ELR (cell line): ENCODE data around the gene ABCC11.
A peak's percentile ranks its signal among the peaks of the same experiment; 100 is the strongest.
"Not testable (repeated sequence)": the region's sequence is repeated elsewhere in the genome, so short reads cannot be mapped to it uniquely, and the experiment has no call there.

Experiments used
- DNase-seq: peaks from one replicate; pipeline ENCODE4 v3.0.0-alpha.2; 2015; ENCODE audit warnings: low read depth

Gene ABCC11

GRCh38 chr16:48246066-48246465, 1.3 kb downstream of the ABCC11 start:
- DNase-seq, result no peak

DNA sequence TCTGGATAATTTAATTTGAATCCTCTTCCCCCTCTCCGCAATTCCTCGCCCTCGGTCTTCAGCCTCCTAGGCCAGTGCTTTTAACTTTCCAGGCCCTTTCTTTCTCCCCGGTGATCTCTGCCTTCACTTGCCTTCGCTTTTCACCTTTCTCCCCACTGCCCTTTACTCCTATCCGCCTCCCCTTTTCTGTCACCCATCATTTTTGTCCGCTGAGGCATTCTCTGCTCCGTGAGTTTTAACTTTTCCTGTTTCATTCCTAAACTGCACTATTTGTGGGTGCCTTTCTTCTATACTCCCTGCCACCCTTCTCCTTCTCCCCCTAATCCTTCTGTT, 2.5 kb downstream of the ABCC11 start:
- DNase-seq, result peak; percentile 22

DNA sequence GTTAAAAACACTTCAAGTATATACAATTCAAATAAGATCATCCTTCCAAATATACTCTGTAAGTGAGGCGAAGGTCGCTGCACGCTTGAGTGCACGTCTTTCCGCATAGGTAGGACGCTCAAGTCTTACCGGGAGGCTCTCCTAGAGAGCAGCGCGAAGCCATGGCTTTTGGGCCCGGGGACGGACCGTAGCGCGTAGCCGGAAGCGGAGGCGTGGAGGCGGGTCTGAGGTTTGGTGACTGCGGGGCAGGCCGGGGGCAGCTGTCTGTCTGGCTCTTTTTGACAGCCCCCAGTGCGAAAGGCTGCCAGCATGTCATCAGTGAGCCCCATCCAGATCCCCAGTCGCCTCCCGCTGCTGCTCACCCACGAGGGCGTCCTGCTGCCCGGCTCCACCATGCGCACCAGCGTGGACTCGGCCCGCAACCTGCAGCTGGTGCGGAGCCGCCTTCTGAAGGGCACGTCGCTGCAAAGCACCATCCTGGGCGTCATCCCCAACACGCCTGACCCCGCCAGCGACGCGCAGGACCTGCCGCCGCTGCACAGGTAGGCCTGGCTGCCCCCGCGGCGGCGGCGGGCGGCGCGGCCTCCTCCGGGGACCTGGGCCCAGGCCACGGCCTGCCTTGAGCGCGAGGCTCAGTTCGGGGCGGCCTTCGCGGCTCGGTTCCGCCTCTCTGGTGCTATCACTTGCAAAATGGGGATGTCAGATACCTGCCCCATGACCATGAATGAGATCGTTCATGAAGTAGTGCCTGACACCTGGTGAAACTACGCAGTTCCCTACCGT, 3.1 kb downstream of the ABCC11 start, which contains the start of gene LONP2:
Gene LONP2 (plus strand): TSS at position 221 of the 783 bp plus-strand sequence. CDS start 89 bp downstream, at position 310.
- peak; percentile 92 for DNase-seq

- DNase-seq, result not testable (repeated sequence)
Measured at GRCh38 chr16:48240147-48240546, 7.2 kb downstream of the ABCC11 start.

DNA sequence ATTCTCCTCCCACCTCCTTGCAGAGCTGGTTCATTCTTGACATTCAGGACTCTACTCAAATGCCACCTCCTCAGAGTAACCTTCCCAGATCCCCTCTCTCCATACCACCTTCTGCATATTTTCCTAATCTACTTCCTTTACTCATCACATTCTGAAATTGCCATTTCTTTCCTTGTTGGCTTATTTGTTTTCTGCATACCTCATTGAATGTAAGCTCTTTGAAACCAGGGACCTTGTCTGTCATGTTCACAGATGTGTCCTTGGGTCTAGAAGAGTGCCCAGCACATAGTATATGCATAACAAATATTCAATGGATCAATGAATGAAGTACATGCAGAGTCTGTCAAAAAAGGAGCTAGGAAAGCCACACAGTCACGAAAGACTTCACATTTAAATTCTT, 11.1 kb downstream of the ABCC11 start:
- DNase-seq, result no peak

GRCh38 chr16:48235556-48236136, 11.7 kb downstream of the ABCC11 start:
- DNase-seq, result no peak

DNA sequence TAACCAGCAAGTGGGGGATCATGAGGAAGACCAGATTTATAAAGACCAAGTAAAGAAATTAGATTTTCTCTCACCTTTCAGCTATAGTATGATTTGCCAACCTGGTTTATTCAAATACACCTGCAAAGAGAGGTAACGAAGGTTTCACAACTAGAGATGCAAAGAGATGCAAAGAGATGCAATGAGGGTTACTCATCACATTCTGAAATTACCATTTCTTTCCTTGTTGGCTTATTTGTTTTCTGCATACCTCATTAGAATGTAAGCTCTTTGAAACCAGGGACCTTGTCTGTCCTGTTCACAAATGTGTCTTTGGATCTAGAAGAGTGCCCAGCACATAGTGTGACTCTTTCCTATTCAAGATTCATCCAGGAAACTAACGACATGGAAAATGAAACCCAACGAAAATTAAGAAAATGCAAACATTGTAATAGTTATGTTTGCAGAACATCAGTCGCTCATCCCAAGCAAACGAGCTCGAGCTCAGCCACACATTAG, 12.2 kb downstream of the ABCC11 start:
- no peak for DNase-seq

DNA sequence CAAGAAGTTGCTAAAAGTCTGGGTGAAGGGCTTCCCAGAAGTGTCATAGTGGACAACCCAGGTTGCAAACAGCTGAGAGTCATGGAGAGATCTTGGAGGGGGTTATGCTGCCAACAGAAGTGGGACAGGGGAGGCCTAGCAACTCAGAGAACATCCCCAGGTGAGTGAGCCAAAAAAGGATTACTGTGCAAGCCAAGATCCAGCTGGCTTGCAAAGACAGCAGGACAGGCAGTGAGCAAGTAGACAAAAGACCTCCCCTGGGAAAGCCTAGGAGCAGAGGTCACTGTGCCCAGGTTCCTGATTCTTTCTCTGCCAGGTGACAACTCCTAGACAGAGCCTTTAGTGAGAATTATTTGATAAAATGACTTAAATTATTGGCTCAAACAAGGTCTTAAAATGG, 12.7 kb downstream of the ABCC11 start:
- DNase-seq, result no peak

DNA sequence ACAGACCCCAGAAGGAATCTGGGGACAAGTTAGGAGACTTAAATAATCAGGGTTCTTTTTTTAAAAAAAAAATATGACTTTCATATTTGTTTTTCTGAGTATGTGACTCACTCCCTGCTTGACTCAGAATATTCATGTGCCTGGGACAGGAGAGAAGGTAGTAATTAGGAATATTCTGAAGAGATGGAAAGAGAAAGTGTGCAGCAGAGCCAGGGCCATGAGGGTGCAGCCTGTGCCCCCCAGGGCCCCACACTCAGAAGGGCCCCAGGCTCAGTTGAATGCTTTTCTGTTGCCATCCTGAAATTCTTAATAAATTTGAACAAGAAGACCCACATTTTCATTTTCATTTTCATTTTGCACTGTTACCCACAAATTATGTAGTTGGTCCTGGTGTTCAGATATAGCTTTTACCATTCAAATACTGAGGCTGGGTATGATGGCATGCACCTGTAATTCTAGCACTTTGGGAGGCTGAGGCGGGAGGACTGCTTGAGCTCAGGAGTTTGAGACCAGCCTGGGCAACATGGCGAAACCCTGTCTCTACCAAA, 14.8 kb downstream of the ABCC11 start:
- peak; percentile 67 for DNase-seq

DNA sequence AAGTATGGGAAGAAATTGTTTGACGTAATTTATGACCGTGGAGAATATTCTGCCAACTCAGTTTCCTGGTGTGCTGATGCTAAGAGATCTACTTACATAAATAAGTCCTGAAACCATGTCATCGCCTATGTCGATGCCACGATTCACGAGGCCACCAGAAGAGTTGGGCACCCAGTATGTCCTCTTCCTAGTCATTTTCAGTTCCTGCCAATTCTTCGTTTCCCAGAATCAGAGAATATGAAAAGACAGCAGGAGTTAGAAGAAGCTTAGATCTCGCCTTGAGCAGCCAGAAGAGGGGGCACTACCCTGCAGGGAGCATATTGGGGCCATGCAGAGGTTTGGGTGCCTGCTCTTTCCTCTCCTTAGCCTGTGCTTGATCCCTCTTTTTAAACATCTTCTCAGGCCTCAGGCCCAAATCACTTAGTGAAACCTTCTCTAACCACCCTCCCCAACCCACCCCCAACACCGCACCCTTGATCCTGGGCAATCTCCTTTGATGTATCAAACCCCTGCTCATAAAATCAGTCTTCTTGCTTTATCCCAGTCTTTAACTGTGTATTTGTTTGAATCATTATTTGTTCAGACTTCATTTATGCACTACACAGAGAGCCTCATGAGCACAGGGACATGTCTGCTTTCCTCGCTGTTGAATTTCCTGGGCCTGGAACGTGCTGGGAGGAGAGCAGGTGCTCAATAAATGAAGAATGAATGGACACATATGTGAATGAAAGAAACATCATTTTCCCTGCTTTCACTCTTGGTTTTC, 15.4 kb downstream of the ABCC11 start:
- DNase-seq, result peak; percentile 55

- DNase-seq, result peak; percentile 49
Measured at GRCh38 chr16:48225456-48225855, 21.9 kb downstream of the ABCC11 start.

DNA sequence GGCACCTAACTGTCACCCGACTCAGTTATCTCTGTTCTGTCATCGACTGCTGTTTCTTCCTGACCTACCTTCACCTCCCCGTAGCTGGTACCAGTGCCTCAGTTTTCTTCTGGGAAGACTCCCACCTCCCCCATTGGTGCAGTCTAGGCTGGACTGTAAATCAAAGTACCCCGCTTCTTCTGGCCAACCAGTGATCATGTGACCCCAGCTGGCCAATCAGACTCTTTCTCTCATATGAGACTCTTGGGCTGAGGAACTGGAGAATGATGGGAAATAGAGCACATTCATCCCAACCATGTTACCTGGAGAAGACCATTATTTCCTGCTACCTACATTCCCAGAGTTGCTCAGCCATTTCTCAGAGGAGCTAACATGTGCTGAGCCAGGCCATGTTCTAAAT, 23.8 kb downstream of the ABCC11 start:
- no peak for DNase-seq

DNA sequence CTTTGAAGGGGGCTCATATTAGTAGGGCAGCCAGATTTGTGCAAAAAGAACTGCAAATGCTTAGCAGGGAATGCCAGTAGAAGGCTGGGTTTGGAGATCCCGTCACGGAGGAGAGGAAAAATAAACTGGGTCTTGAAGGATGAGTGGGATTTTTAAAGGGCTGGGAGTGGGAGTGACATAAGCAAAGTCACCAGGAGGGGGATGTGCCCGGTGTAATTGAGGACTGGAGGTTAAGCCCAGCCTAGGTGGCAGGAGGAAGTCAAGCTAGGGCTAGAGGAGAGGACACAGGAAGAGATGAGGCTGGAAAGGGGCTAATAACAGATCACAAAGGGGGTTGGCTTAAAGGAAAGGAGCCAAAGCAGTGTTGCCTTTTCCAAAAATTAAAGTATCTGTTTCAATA, 26.4 kb downstream of the ABCC11 start:
- no peak for DNase-seq

- no peak for DNase-seq
Measured at GRCh38 chr16:48218473-48218872, 28.9 kb downstream of the ABCC11 start.

GRCh38 chr16:48217708-48218107, 29.6 kb downstream of the ABCC11 start:
- DNase-seq, result no peak

DNA sequence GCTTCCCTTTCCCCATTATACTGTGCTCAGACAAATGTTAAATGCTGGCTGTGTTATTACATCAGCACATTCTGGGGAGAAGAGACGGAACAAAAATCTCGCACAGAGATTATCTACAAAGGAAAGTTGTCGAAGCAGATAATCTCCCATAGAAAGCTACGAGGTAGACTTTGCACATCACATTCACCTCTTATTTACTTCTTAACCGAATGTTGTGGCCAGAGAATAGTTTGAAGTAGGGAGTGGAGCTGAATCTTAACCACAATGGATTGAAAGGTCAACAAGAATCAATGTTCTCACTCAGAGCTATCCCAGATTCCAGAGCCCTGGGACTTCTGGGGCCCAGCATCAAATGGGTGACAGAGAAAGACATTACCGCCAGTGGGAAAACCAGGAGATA, 31.6 kb downstream of the ABCC11 start:
- DNase-seq, result no peak

GRCh38 chr16:48212033-48212432, 35.3 kb downstream of the ABCC11 start:
- DNase-seq, result peak; percentile 24

DNA sequence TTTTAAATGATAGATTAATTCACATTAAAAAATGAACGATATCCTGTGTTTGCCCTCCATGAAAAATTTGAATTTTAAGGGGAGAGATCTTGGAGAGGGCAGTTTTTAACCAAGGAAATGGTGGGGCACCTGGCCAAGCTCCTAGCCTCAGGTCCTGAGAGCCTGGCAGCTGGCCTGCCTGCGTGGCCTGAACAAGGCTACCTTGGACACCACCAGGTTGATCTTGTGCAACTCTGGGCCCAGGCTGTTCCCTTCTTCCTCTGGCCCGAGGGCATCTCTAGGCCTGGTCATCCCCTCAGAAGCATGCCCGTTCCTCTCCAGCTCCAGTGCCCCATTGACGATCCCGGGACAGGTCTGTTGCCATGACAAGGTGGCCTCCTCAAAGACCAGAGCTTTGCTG, 36.6 kb downstream of the ABCC11 start:
- no peak for DNase-seq

GRCh38 chr16:48206594-48207242, 40.6 kb downstream of the ABCC11 start:
- peak; percentile 15 for DNase-seq

GRCh38 chr16:48204825-48205151, 42.6 kb downstream of the ABCC11 start:
- DNase-seq, result no peak

- DNase-seq, result no peak
Measured at GRCh38 chr16:48203974-48204824, 43.1 kb downstream of the ABCC11 start.
